Right lobe of liver (tissue), 6 donors: Measurements from ENCODE around the gene SMIM13. TPM values are rescaled to one million over a fixed set of nuclear protein-coding genes. Genes with fewer than 3 reads are reported as not detected.
A peak's percentile ranks its signal among the peaks of the same experiment; 100 is the strongest.

Source experiments
- ATAC-seq, 4 donors: fragments of 200-7000 bp; cut with Tn5 transposase; one replicate each; pipeline ENCODE4 v1.9.1; 2020; ENCODE audit warnings: mild to moderate bottlenecking in 4 of 4, moderate library complexity in 4 of 4
- DNase-seq, 3 donors: peaks; one replicate each; pipeline ENCODE4 v3.0.0-alpha.2; 2020
- H3K27ac ChIP-seq, 3 donors: fragments of 200-600 bp; one replicate each; pipeline ENCODE4 v1.8.0; 2022
- H3K27me3 ChIP-seq, 2 donors: fragments of 200-600 bp; one replicate each; pipeline ENCODE4 v1.8.0; 2022
- H3K36me3 ChIP-seq, 4 donors: fragments of 200-600 bp; sonication (generic) in 1 of 4; one replicate each; pipeline versions ENCODE4 v1.5.1 to v1.8.0; 2017 to 2022; ENCODE audit warnings: control low read depth in 1 of 4
- H3K4me1 ChIP-seq, 4 donors: fragments of 200-600 bp; sonication (generic) in 1 of 4; one replicate each; pipeline versions ENCODE4 v1.5.1 to v1.8.0; 2017 to 2022; ENCODE audit warnings: control low read depth in 1 of 4
- H3K4me3 ChIP-seq, 3 donors: fragments of 200-600 bp; one replicate each; pipeline ENCODE4 v1.8.0; 2022
- H3K9me3 ChIP-seq, 4 donors: fragments of 200-600 bp; sonication (generic) in 1 of 4; one replicate each; pipeline versions ENCODE4 v1.5.1 to v1.8.0; 2017 to 2022; ENCODE audit warnings: control low read depth in 1 of 4
- CTCF ChIP-seq, 4 donors: fragments of 200-600 bp in 3 of 4; fragments of 450-650 bp in 1 of 4; IDR thresholded peaks; one replicate each; pipeline versions ENCODE4 v1.5.1 to v1.8.0; 2016 to 2022; ENCODE audit warnings: antibody characterized with exemption in 4 of 4, mild to moderate bottlenecking in 2 of 4
- POLR2A ChIP-seq: fragments of 450-650 bp; IDR thresholded peaks from one replicate; pipeline ENCODE4 v1.6.1; 2017; ENCODE audit warnings: antibody characterized with exemption, mild to moderate bottlenecking
- WGBS: methylation state at CpG from one replicate; pipeline ENCODE4 v1.1.6; 2018; ENCODE audit warnings: low coverage, low lambda C conversion rate; ENCODE audit not compliant: insufficient coverage; ENCODE audit errors: missing lambda C conversion rate; 5-methylcytosine and 5-hydroxymethylcytosine counted together
- intact Hi-C, 2 donors: fragments of 100-400 bp; cut with DNase I; formaldehyde crosslinking; loops; one replicate each; pipeline versions ENCODE4 v1.11.2 to v1.14.1; 2022
- total RNA-seq, 6 experiments: library from RNA; depleted of rRNA in 2 of 6; stranded (reverse); fragments of >200 nt in 2 of 6; fragmentation: NEBNext Ultra II Directional in 3 of 6; extraction: Animal tissue kit (Norgen Biotek cat#: 25700) in 3 of 6; gene quantifications; one replicate each; pipeline versions ENCODE4 v1.1.0 to v1.2.4, GENCODE V29; 2016 to 2023
- donor health status: DM: no; HTN: yes; CAD: no.
- donor health status: DM: no; HTN: no; CAD: no.
- donor health status: DM: no; HTN: no; CAD: no.
- donor health status: DM: no; HTN: yes; CAD: no.
- donor health status: DM: no; HTN: yes; CAD: no.

SMIM13 gene
- total RNA-seq, 6 experiments from 2014 or later = 6.4 to 9.5 (median 7.6) TPM

- DNase-seq (peak; percentile 79 to 83 (median 82)), ATAC-seq (peak; percentile 93 to 96 (median 94))
- Histone ChIP-seq H3K36me3 (no peaks in the 10 kb centered on the region), H3K27me3 (no peaks in the 10 kb centered on the region), H3K27ac (no peak overlapping the region), H3K9me3 (no peaks in the 10 kb centered on the region), H3K4me1 (peaks cover 0 to 3% (median 0%) of the 10 kb centered on the region in 4 donors), H3K4me3 (no peak overlapping the region)
- intact Hi-C loops = loop anchor here in 1 of 2 donors (5.0 kb wide), 1 partner anchor 353 kb away; no protein-coding TSS in a partner anchor
- TF ChIP-seq POLR2A (no peak), CTCF (IDR thresholded peaks at IDR 0.05) (peak; percentile 91 to 95 (median 93))
- 30% methylated on average over 6 of the region's 6 CpGs for WGBS
These were observed 50.8 kb downstream of the SMIM13 start for GRCh38 chr6:11144393-11144851.

GRCh38 chr6:11146117-11146826, 52.6 kb downstream of the SMIM13 start:
- peaks cover 0 to 3% (median 0%) of the 10 kb centered on the region in 4 donors for H3K4me1 ChIP-seq
- ATAC-seq (no peak), DNase-seq (no peak)
- H3K4me3 ChIP-seq = no peak overlapping the region
- no peaks in the 10 kb centered on the region for H3K9me3 ChIP-seq
- intact Hi-C loops = no loop called here
- H3K36me3 ChIP-seq = no peaks in the 10 kb centered on the region
- WGBS = 100% methylated on average over 3 of the region's 4 CpGs
- no peaks in the 10 kb centered on the region for H3K27me3 ChIP-seq
- H3K27ac ChIP-seq = no peak overlapping the region
- TF ChIP-seq CTCF (IDR thresholded peaks at IDR 0.05) = no peak
- no peak for TF ChIP-seq POLR2A

- DNase-seq (no peak), ATAC-seq (no peak)
- no peaks in the 10 kb centered on the region for H3K9me3 ChIP-seq
- intact Hi-C loops = no loop called here
- peaks cover 0 to 1% (median 0%) of the 10 kb centered on the region in 4 donors for H3K4me1 ChIP-seq
- no peaks in the 10 kb centered on the region for H3K36me3 ChIP-seq
- no peaks in the 10 kb centered on the region for H3K27me3 ChIP-seq
- H3K27ac ChIP-seq = no peak overlapping the region
- 100% methylated on average over 3 of the region's 3 CpGs for WGBS
- H3K4me3 ChIP-seq = no peak overlapping the region
- TF ChIP-seq POLR2A (no peak), CTCF (IDR thresholded peaks at IDR 0.05) (no peak)
These were observed 55.9 kb downstream of the SMIM13 start for GRCh38 chr6:11149551-11149950.

- DNase-seq = no peak
- TF ChIP-seq POLR2A (no peak), CTCF (IDR thresholded peaks at IDR 0.05) (no peak)
- no peaks in the 10 kb centered on the region for H3K4me1 ChIP-seq
- no peak for ATAC-seq
- no peak overlapping the region for H3K27ac ChIP-seq
- no peaks in the 10 kb centered on the region for H3K27me3 ChIP-seq
- no peaks in the 10 kb centered on the region for H3K9me3 ChIP-seq
- no peaks in the 10 kb centered on the region for H3K36me3 ChIP-seq
- intact Hi-C loops = no loop called here
- no peak overlapping the region for H3K4me3 ChIP-seq
- 80% methylated on average over 1 of the region's 1 CpG for WGBS
These were observed 57.9 kb downstream of the SMIM13 start for GRCh38 chr6:11151488-11151887.
